Mesothelial cell of epicardium (in vitro differentiated cells): Measurements from ENCODE around the gene SEMA4D. TPM values are rescaled to one million over a fixed set of nuclear protein-coding genes. Genes with fewer than 3 reads are reported as not detected.
"Not testable (repeated sequence)": the region's sequence is repeated elsewhere in the genome, so short reads cannot be mapped to it uniquely, and the experiment has no call there.

Experiments used
- DNase-seq, 2 experiments: peaks; one replicate each; pipeline ENCODE4 v3.0.0; 2021; ENCODE audit warnings: low spot score in 2 of 2; ENCODE audit not compliant: unreplicated experiment in 2 of 2
- H3K27ac Mint-ChIP-seq: 2 replicates; pipeline ENCODE4 v1.8.0; 2021; ENCODE audit warnings: mixed read lengths
- H3K27me3 Mint-ChIP-seq: 2 replicates; pipeline ENCODE4 v1.8.0; 2021; ENCODE audit warnings: low read depth, mixed read lengths
- H3K36me3 Mint-ChIP-seq: 2 replicates; pipeline ENCODE4 v1.8.0; 2021; ENCODE audit warnings: mixed read lengths
- H3K4me1 Mint-ChIP-seq: 2 replicates; pipeline ENCODE4 v1.8.0; 2021; ENCODE audit warnings: mixed read lengths
- H3K4me3 Mint-ChIP-seq: 2 replicates; pipeline ENCODE4 v1.8.0; 2021; ENCODE audit warnings: mild to moderate bottlenecking, moderate library complexity, mixed read lengths
- H3K9me3 Mint-ChIP-seq: 2 replicates; pipeline ENCODE4 v1.8.0; 2021; ENCODE audit warnings: mixed read lengths
- total RNA-seq: library from RNA; stranded (reverse); gene quantifications from 3 replicates; pipeline ENCODE4 v1.2.1, GENCODE V29; 2021
- TF ChIP-seq, protein P1 (sequence below): fragments of 200-600 bp; sonication (generic); IDR thresholded peaks from one replicate; pipeline ENCODE4 v1.5.0; 2021; ENCODE audit warnings: antibody characterized with exemption; ENCODE audit not compliant: unreplicated experiment

The SEMA4D gene
- total RNA-seq, 1 donor from 2014 or later, result 44.7 TPM

DNA sequence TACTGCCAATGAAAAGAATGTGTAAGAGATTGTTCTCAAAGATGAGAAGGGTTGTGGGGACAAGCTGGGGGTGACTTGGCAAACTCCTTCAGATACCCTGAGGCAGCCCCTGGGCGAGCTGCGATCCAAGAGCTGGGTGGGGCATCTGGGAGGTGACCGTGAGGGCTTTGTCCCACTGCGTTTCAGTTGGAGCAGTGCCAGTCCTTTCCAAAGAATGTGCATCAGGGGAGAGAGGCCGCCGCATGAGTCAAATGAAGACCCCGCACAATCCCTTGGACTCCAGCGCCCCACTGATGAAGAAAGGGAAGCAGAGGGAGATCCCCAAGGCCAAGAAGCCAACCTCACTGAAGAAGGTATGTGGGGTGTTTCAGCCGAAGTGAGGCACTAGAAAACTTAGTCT is 151.2 kb downstream of the SEMA4D start:
- peaks cover 12% of the 10 kb centered on the region for H3K9me3 Mint-ChIP-seq
- no peak for DNase-seq
- no peak overlapping the region for H3K4me3 Mint-ChIP-seq
- no peaks in the 10 kb centered on the region for H3K4me1 Mint-ChIP-seq
- no peak overlapping the region for H3K27ac Mint-ChIP-seq
- no peaks in the 10 kb centered on the region for H3K27me3 Mint-ChIP-seq
- TF ChIP-seq, protein P1, sequence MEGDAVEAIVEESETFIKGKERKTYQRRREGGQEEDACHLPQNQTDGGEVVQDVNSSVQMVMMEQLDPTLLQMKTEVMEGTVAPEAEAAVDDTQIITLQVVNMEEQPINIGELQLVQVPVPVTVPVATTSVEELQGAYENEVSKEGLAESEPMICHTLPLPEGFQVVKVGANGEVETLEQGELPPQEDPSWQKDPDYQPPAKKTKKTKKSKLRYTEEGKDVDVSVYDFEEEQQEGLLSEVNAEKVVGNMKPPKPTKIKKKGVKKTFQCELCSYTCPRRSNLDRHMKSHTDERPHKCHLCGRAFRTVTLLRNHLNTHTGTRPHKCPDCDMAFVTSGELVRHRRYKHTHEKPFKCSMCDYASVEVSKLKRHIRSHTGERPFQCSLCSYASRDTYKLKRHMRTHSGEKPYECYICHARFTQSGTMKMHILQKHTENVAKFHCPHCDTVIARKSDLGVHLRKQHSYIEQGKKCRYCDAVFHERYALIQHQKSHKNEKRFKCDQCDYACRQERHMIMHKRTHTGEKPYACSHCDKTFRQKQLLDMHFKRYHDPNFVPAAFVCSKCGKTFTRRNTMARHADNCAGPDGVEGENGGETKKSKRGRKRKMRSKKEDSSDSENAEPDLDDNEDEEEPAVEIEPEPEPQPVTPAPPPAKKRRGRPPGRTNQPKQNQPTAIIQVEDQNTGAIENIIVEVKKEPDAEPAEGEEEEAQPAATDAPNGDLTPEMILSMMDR, result no peak
- H3K36me3 Mint-ChIP-seq, result peaks cover 82% of the 10 kb centered on the region

- DNase-seq, result no peak
- Mint-ChIP-seq H3K27me3 (no peaks in the 10 kb centered on the region), H3K9me3 (peaks cover 17% of the 10 kb centered on the region), H3K4me3 (no peak overlapping the region), H3K4me1 (no peaks in the 10 kb centered on the region), H3K27ac (no peak overlapping the region), H3K36me3 (peaks cover 82% of the 10 kb centered on the region)
- TF ChIP-seq, protein P1, result no peak
Measured at GRCh38 chr9:89345476-89345875, 152.4 kb downstream of the SEMA4D start.

DNA sequence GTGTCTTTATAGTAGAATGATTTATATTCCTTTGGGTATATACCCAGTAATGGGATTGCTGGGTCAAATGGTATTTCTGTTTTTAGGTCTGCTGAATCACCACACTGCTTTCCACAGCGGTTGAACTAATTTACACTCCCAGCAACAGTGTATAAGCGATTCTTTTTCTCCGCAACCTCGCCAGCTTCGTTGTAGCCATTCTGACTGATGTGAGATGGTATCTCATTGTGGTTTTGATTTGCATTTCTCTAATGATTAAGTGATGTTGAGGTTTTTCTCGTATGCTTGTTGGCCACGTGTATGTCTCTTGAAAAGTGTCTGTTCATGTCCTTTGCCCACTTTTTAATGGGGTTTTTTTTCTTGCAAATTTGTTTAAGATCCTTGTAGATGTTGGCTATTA is 154.1 kb downstream of the SEMA4D start:
- not testable (repeated sequence) for H3K27me3 Mint-ChIP-seq, H3K27ac Mint-ChIP-seq, H3K4me3 Mint-ChIP-seq, H3K4me1 Mint-ChIP-seq, DNase-seq
- Mint-ChIP-seq H3K36me3 (peaks cover 74% of the 10 kb centered on the region), H3K9me3 (peaks cover 17% of the 10 kb centered on the region)

- Mint-ChIP-seq H3K27me3 (no peaks in the 10 kb centered on the region), H3K9me3 (peaks cover 17% of the 10 kb centered on the region), H3K4me3 (no peak overlapping the region), H3K4me1 (no peaks in the 10 kb centered on the region), H3K36me3 (peaks cover 71% of the 10 kb centered on the region), H3K27ac (no peak overlapping the region)
- TF ChIP-seq, protein P1, result no peak
- DNase-seq, result no peak
Measured at GRCh38 chr9:89342948-89343347, 155.0 kb downstream of the SEMA4D start.

DNA sequence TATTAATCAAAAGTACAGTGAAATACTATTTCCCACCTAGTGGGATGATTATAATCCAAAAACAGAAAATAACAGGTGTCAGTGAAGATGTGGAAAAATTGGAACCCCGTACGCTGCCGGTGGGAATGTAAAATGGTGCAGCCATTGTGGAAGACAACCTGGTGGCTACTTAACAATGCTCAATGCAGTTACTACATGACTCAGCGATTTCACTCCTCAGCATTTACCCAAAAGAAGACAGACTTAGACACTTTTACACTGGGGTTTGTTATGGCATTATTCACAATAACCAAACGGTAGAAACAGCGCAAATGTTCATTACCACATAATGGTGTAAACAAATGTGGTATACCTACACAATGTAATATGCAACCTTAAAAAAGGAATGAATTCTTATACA is 155.7 kb downstream of the SEMA4D start:
- no peak for DNase-seq
- Mint-ChIP-seq H3K4me3 (no peak overlapping the region), H3K9me3 (peaks cover 17% of the 10 kb centered on the region), H3K27me3 (no peaks in the 10 kb centered on the region), H3K27ac (no peak overlapping the region), H3K4me1 (no peaks in the 10 kb centered on the region), H3K36me3 (peaks cover 70% of the 10 kb centered on the region)
- TF ChIP-seq, protein P1, result no peak

DNA sequence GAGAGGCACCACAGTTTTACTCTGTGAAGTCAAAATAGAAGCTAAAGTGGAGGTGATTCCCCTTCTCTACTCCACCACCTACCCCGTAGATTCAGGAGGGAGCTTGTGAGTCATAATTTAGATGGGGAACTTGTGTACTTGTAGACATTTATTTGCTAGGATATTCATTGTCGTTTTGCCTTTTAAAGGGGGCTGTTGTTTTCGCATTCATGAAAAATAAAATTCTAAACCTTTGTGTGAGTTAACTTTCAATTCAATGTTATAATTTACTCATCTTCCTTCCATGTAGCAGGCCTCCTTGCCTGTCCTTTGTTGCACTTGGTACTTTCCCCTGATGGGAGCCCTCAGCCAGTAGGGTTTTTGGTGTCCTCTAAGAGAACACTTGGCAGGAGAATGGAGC is 157.6 kb downstream of the SEMA4D start:
- no peaks in the 10 kb centered on the region for H3K27me3 Mint-ChIP-seq
- no peaks in the 10 kb centered on the region for H3K4me1 Mint-ChIP-seq
- no peak overlapping the region for H3K4me3 Mint-ChIP-seq
- H3K36me3 Mint-ChIP-seq, result peaks cover 65% of the 10 kb centered on the region
- TF ChIP-seq, protein P1, result no peak
- H3K9me3 Mint-ChIP-seq, result peaks cover 17% of the 10 kb centered on the region
- H3K27ac Mint-ChIP-seq, result no peak overlapping the region
- no peak for DNase-seq
